Cardiac fibroblast (primary cell): Measurements from ENCODE around the gene GOLGA1.
A peak's percentile ranks its signal among the peaks of the same experiment; 100 is the strongest.

Experiments
- DNase-seq, 2 donors: peaks; one replicate each; pipeline versions ENCODE4 v3.0.0 to v3.0.0-alpha.2; 2010; ENCODE audit warnings: low read depth in 2 of 2
- H3K4me3 ChIP-seq, 2 donors: replicated peaks in 1 of 2; 1 replicate in 1 of 2; 2 replicates in 1 of 2; pipeline ENCODE4 v1.5.1; 2011; ENCODE audit warnings: low read depth in 2 of 2, low read length in 2 of 2, mild to moderate bottlenecking in 2 of 2, moderate library complexity in 1 of 2
- TF ChIP-seq, protein P1 (sequence below): IDR thresholded peaks from one replicate; pipeline ENCODE4 v1.5.1; 2011; ENCODE audit warnings: low read depth, mild to moderate bottlenecking, low read length, inconsistent platforms

Gene GOLGA1

DNA sequence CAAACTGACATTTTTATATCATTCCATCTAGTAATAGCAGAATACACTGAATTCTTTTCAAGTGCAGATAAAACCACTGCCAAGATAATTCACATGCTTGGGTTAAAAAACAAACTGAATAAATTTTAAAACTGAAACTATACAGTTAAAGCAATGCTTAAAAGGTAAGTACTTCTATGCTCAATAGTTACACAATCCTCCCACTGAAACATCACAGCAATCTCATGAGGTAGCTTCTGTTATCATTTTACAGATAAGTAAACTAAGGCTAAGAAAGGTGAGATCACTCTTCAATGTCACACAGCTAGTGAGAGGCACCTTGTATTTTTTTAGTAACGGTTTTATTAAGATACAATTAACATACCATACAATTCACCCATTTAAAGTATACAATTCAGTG, 13.4 kb upstream of the GOLGA1 start:
- DNase-seq, result no peak
- TF ChIP-seq, protein P1, sequence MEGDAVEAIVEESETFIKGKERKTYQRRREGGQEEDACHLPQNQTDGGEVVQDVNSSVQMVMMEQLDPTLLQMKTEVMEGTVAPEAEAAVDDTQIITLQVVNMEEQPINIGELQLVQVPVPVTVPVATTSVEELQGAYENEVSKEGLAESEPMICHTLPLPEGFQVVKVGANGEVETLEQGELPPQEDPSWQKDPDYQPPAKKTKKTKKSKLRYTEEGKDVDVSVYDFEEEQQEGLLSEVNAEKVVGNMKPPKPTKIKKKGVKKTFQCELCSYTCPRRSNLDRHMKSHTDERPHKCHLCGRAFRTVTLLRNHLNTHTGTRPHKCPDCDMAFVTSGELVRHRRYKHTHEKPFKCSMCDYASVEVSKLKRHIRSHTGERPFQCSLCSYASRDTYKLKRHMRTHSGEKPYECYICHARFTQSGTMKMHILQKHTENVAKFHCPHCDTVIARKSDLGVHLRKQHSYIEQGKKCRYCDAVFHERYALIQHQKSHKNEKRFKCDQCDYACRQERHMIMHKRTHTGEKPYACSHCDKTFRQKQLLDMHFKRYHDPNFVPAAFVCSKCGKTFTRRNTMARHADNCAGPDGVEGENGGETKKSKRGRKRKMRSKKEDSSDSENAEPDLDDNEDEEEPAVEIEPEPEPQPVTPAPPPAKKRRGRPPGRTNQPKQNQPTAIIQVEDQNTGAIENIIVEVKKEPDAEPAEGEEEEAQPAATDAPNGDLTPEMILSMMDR, result no peak
- no peak overlapping the region for H3K4me3 ChIP-seq

- TF ChIP-seq, protein P1, result no peak
These were observed 9.3 kb upstream of the GOLGA1 start for GRCh38 chr9:124950050-124950718.

GRCh38 chr9:124949387-124949786, 8.5 kb upstream of the GOLGA1 start:
- H3K4me3 ChIP-seq, result no peak overlapping the region
- no peak for DNase-seq
- TF ChIP-seq, protein P1, result no peak

More at GRCh38 chr9:124950050-124950718, 9.3 kb upstream of the GOLGA1 start:
- H3K4me3 ChIP-seq, result no peak overlapping the region
- no peak for DNase-seq

DNA sequence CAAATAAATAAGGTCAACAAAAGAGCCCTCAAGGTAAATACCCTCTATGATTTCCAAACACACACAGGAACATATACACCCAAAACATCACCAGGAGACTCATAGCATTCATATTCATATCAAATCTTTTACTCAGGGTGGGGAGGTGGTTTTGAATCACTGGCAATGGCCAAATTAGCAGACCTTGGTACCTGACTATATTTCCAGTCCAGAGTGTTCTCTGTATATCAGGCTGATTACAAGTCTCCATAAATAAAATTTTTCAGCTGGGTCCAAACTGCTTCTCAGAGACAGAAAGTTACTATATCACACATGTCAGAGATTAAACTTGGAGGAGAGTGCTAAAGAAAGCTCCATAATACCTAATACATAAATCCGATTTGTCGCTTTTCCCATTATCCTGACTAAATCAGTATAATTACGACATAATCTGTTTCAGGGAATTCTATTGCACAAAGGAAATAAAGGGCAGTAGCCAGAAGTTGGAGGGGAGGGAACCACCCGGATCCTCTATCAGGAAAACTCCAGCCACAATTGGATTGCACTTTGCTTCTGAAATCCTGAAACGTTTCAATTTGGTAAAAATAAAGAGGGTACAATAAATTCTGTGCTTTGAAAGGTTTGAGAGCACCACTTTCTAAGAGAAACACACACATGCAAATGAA, 7.0 kb upstream of the GOLGA1 start:
- no peak for DNase-seq
- TF ChIP-seq, protein P1, result no peak
- no peak overlapping the region for H3K4me3 ChIP-seq

GRCh38 chr9:124946167-124946566, 5.3 kb upstream of the GOLGA1 start:
- no peak for DNase-seq
- TF ChIP-seq, protein P1, result no peak
- H3K4me3 ChIP-seq, result no peak overlapping the region

- DNase-seq, result peak; percentile 64 to 66
- peak overlapping the region; percentile 65 to 83 for H3K4me3 ChIP-seq
- TF ChIP-seq, protein P1, result no peak
These were observed 1.0 kb upstream of the GOLGA1 start for GRCh38 chr9:124941679-124942561.
